ENCODE measurements around the gene CNNM1. TPM values are rescaled to one million over a fixed set of nuclear protein-coding genes. Genes with fewer than 3 reads are reported as not detected.

Gene CNNM1
- total RNA-seq, 1 donor from 2014 or later: 0.19 TPM

- intact Hi-C loops (cut with micrococcal nuclease): no loop called here
- peaks cover 25% of the 10 kb centered on the region for H3K27me3 ChIP-seq (ENCODE audit: low read depth)
- H3K9me3 ChIP-seq (replicated peaks): no peaks in the 10 kb centered on the region
- no peaks in the 10 kb centered on the region for H3K4me1 ChIP-seq
- no peak overlapping the region for H3K27ac ChIP-seq (replicated peaks)
- TF ChIP-seq CTCF (IDR thresholded peaks at IDR 0.05; ENCODE audit: borderline replicate concordance): no peak
- no peaks in the 10 kb centered on the region for H3K36me3 ChIP-seq
- H3K4me3 ChIP-seq: no peak overlapping the region
- DNase-seq: no peak
Observed at GRCh38 chr10:99347672-99348071, 18.5 kb downstream of the CNNM1 start.

- DNase-seq: no peak
- TF ChIP-seq CTCF (IDR thresholded peaks at IDR 0.05; ENCODE audit: borderline replicate concordance): no peak
- H3K9me3 ChIP-seq (replicated peaks): no peaks in the 10 kb centered on the region
- H3K27me3 ChIP-seq (ENCODE audit: low read depth): peaks cover 44% of the 10 kb centered on the region
- no peak overlapping the region for H3K4me3 ChIP-seq
- no peak overlapping the region for H3K27ac ChIP-seq (replicated peaks)
- intact Hi-C loops (cut with micrococcal nuclease): no loop called here
- H3K4me1 ChIP-seq: no peaks in the 10 kb centered on the region
- H3K36me3 ChIP-seq: no peaks in the 10 kb centered on the region
Observed at GRCh38 chr10:99353182-99353581, 24.0 kb downstream of the CNNM1 start.

- no peaks in the 10 kb centered on the region for H3K4me1 ChIP-seq
- DNase-seq: no peak
- intact Hi-C loops (cut with micrococcal nuclease): no loop called here
- no peak overlapping the region for H3K27ac ChIP-seq (replicated peaks)
- TF ChIP-seq CTCF (IDR thresholded peaks at IDR 0.05; ENCODE audit: borderline replicate concordance): no peak
- no peaks in the 10 kb centered on the region for H3K36me3 ChIP-seq
- H3K27me3 ChIP-seq (ENCODE audit: low read depth): peaks cover 35% of the 10 kb centered on the region
- no peaks in the 10 kb centered on the region for H3K9me3 ChIP-seq (replicated peaks)
- H3K4me3 ChIP-seq: no peak overlapping the region
Observed at GRCh38 chr10:99357691-99358090, 28.5 kb downstream of the CNNM1 start.

GRCh38 chr10:99358101-99358500 lies 28.9 kb downstream of the CNNM1 start:
- intact Hi-C loops (cut with micrococcal nuclease): no loop called here
- Histone ChIP-seq H3K4me3 (no peak overlapping the region), H3K27me3 (ENCODE audit: low read depth) (peaks cover 31% of the 10 kb centered on the region), H3K36me3 (no peaks in the 10 kb centered on the region), H3K9me3 (replicated peaks) (no peaks in the 10 kb centered on the region), H3K27ac (replicated peaks) (no peak overlapping the region), H3K4me1 (no peaks in the 10 kb centered on the region)
- no peak for TF ChIP-seq CTCF (IDR thresholded peaks at IDR 0.05; ENCODE audit: borderline replicate concordance)
- no peak for DNase-seq

- H3K4me1 ChIP-seq: no peaks in the 10 kb centered on the region
- H3K27ac ChIP-seq (replicated peaks): no peak overlapping the region
- intact Hi-C loops (cut with micrococcal nuclease): no loop called here
Observed at GRCh38 chr10:99360934-99361333, 31.8 kb downstream of the CNNM1 start.

More at GRCh38 chr10:99360934-99361333, 31.8 kb downstream of the CNNM1 start:
- Histone ChIP-seq H3K27me3 (ENCODE audit: low read depth) (peaks cover 23% of the 10 kb centered on the region), H3K4me3 (no peak overlapping the region), H3K36me3 (no peaks in the 10 kb centered on the region), H3K9me3 (replicated peaks) (no peaks in the 10 kb centered on the region)
- DNase-seq: no peak
- TF ChIP-seq CTCF (IDR thresholded peaks at IDR 0.05; ENCODE audit: borderline replicate concordance): no peak
